Measurements from ENCODE around the gene CCDC154. TPM values are rescaled to one million over a fixed set of nuclear protein-coding genes. Genes with fewer than 3 reads are reported as not detected.

The CCDC154 gene
- total and polyA plus RNA-seq, 4 donors: 1.8 to 9.6 (median 2.9) TPM

DNA sequence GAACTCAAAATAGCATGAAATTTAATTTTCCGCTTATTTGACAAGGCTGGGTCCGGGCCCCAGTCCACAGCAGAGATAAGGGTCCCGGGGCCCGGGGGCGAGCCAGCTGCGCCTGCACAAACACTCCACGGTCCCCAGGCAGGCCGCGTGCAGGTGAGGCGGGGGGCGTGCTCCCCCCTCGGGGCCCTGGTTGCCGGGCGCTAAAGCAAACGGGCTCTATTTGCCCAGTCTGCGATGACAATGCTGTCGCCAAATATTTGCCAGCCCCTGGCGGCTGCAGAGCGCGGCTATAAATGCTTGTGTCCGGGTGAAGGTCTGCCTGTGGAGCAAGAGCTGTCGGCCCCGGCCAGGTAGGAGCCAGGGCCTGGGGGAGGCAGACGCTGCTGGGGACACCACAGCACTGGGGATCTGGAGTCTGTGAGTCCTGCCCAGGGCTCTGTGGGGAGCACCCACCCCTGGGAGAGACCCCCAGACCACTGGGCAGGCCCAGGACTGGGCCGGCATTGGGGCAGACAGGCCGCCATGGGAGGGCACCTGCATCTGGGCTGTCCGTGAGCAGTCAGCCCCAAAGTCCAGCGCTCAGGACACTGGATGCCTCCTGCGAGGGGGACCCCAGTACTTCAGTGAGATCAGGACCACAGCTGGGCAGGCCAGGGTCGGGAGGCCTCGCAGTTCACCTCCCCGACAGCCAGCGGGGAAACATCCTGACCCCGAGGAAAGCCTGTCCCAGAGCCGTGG is 13.4 kb downstream of the CCDC154 start, which contains the start of gene PERCC1:
TSS of gene PERCC1 (plus strand) at position 320 of the 738 bp plus-strand sequence. CDS start 1,516 bp downstream, outside the sequence.
- H3K36me3 ChIP-seq (ENCODE audit: control insufficient read depth in 1 of 2, insufficient read depth in 2 of 2, low read length in 1 of 2): no peaks in the 10 kb centered on the region
- H3K27me3 ChIP-seq (ENCODE audit: control insufficient read depth in 1 of 2, insufficient read depth in 2 of 2, low read length in 1 of 2): no peaks in the 10 kb centered on the region
- DNase-seq: no peak
- H3K4me1 ChIP-seq (ENCODE audit: control insufficient read depth in 1 of 2, insufficient read depth in 2 of 2, low read length in 2 of 2): no peaks in the 10 kb centered on the region
- H3K27ac ChIP-seq (ENCODE audit: low read depth in 1 of 2, low read length in 2 of 2): no peak within 1 kb of the TSS
- H3K4me3 ChIP-seq (ENCODE audit: low read length in 2 of 2): no peak within 1 kb of the TSS
- ATAC-seq (ENCODE audit: low FRiP score): no peak
- 32 to 35% methylated on average over 34 to 35 of the region's 35 CpGs for WGBS, 2 donors
- intact Hi-C loops (cut with DNase I): no loop called here
- H3K9me3 ChIP-seq (ENCODE audit: control insufficient read depth, low read length): no peaks in the 10 kb centered on the region

- WGBS, 2 donors: 57 to 60% methylated on average over 14 of the region's 14 CpGs
- no peaks in the 10 kb centered on the region for H3K36me3 ChIP-seq (ENCODE audit: control insufficient read depth in 1 of 2, insufficient read depth in 2 of 2, low read length in 1 of 2)
- H3K27ac ChIP-seq (ENCODE audit: low read depth in 1 of 2, low read length in 2 of 2): no peak overlapping the region
- ATAC-seq (ENCODE audit: low FRiP score): no peak
- no peaks in the 10 kb centered on the region for H3K27me3 ChIP-seq (ENCODE audit: control insufficient read depth in 1 of 2, insufficient read depth in 2 of 2, low read length in 1 of 2)
- H3K4me1 ChIP-seq (ENCODE audit: control insufficient read depth in 1 of 2, insufficient read depth in 2 of 2, low read length in 2 of 2): no peaks in the 10 kb centered on the region
- no peak for DNase-seq
- intact Hi-C loops (cut with DNase I): no loop called here
- H3K4me3 ChIP-seq (ENCODE audit: low read length in 2 of 2): no peak overlapping the region
- no peaks in the 10 kb centered on the region for H3K9me3 ChIP-seq (ENCODE audit: control insufficient read depth, low read length)
Observed at GRCh38 chr16:1430214-1430758, 14.1 kb downstream of the CCDC154 start.

- Histone ChIP-seq H3K27me3 (ENCODE audit: control insufficient read depth in 1 of 2, insufficient read depth in 2 of 2, low read length in 1 of 2) (no peaks in the 10 kb centered on the region), H3K27ac (ENCODE audit: low read depth in 1 of 2, low read length in 2 of 2) (no peak overlapping the region), H3K4me3 (ENCODE audit: low read length in 2 of 2) (no peak overlapping the region), H3K9me3 (ENCODE audit: control insufficient read depth, low read length) (no peaks in the 10 kb centered on the region), H3K4me1 (ENCODE audit: control insufficient read depth in 1 of 2, insufficient read depth in 2 of 2, low read length in 2 of 2) (no peaks in the 10 kb centered on the region), H3K36me3 (ENCODE audit: control insufficient read depth in 1 of 2, insufficient read depth in 2 of 2, low read length in 1 of 2) (no peaks in the 10 kb centered on the region)
- intact Hi-C loops (cut with DNase I): no loop called here
- no peak for DNase-seq
- ATAC-seq (ENCODE audit: low FRiP score): no peak
- WGBS, 2 donors: 92 to 93% methylated on average over 12 to 13 of the region's 13 CpGs
Observed at GRCh38 chr16:1429631-1430030, 14.7 kb downstream of the CCDC154 start.

DNA sequence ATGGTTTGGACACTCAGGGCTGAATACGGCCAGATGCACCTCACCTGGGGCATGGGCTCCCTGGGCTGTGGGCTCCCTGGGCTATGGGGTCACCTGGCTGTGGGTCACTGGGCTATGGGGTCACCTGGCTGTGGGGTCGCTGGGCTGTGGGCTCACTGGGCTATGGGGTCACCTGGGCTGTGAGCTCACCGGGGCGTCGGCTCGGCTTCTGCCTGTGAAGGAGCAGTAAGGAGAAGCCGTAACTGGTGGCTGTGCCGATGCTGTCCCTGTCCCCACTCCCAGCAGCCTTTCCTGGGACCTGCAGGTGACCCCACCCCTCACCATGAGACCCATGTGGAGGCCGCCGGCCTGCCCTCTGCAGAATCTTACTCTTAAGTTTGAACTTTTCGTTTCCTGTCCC is 15.3 kb downstream of the CCDC154 start:
- no peaks in the 10 kb centered on the region for H3K27me3 ChIP-seq (ENCODE audit: control insufficient read depth in 1 of 2, insufficient read depth in 2 of 2, low read length in 1 of 2)
- intact Hi-C loops (cut with DNase I): no loop called here
- no peaks in the 10 kb centered on the region for H3K36me3 ChIP-seq (ENCODE audit: control insufficient read depth in 1 of 2, insufficient read depth in 2 of 2, low read length in 1 of 2)
- 85 to 90% methylated on average over 11 of the region's 11 CpGs for WGBS, 2 donors
- H3K9me3 ChIP-seq (ENCODE audit: control insufficient read depth, low read length): no peaks in the 10 kb centered on the region
- H3K4me1 ChIP-seq (ENCODE audit: control insufficient read depth in 1 of 2, insufficient read depth in 2 of 2, low read length in 2 of 2): no peaks in the 10 kb centered on the region
- H3K27ac ChIP-seq (ENCODE audit: low read depth in 1 of 2, low read length in 2 of 2): no peak overlapping the region
- H3K4me3 ChIP-seq (ENCODE audit: low read length in 2 of 2): no peak overlapping the region
- DNase-seq: no peak
- ATAC-seq (ENCODE audit: low FRiP score): peak; percentile 23

- no peaks in the 10 kb centered on the region for H3K36me3 ChIP-seq (ENCODE audit: control insufficient read depth in 1 of 2, insufficient read depth in 2 of 2, low read length in 1 of 2)
- DNase-seq (no peak), ATAC-seq (ENCODE audit: low FRiP score) (peak; percentile 47)
- no peaks in the 10 kb centered on the region for H3K4me1 ChIP-seq (ENCODE audit: control insufficient read depth in 1 of 2, insufficient read depth in 2 of 2, low read length in 2 of 2)
- intact Hi-C loops (cut with DNase I): no loop called here
- no peaks in the 10 kb centered on the region for H3K9me3 ChIP-seq (ENCODE audit: control insufficient read depth, low read length)
- no peak overlapping the region for H3K27ac ChIP-seq (ENCODE audit: low read depth in 1 of 2, low read length in 2 of 2)
- 28 to 34% methylated on average over 18 to 21 of the region's 21 CpGs for WGBS, 2 donors
- no peaks in the 10 kb centered on the region for H3K27me3 ChIP-seq (ENCODE audit: control insufficient read depth in 1 of 2, insufficient read depth in 2 of 2, low read length in 1 of 2)
- H3K4me3 ChIP-seq (ENCODE audit: low read length in 2 of 2): no peak overlapping the region
Observed at GRCh38 chr16:1428511-1428910, 15.8 kb downstream of the CCDC154 start.

DNA sequence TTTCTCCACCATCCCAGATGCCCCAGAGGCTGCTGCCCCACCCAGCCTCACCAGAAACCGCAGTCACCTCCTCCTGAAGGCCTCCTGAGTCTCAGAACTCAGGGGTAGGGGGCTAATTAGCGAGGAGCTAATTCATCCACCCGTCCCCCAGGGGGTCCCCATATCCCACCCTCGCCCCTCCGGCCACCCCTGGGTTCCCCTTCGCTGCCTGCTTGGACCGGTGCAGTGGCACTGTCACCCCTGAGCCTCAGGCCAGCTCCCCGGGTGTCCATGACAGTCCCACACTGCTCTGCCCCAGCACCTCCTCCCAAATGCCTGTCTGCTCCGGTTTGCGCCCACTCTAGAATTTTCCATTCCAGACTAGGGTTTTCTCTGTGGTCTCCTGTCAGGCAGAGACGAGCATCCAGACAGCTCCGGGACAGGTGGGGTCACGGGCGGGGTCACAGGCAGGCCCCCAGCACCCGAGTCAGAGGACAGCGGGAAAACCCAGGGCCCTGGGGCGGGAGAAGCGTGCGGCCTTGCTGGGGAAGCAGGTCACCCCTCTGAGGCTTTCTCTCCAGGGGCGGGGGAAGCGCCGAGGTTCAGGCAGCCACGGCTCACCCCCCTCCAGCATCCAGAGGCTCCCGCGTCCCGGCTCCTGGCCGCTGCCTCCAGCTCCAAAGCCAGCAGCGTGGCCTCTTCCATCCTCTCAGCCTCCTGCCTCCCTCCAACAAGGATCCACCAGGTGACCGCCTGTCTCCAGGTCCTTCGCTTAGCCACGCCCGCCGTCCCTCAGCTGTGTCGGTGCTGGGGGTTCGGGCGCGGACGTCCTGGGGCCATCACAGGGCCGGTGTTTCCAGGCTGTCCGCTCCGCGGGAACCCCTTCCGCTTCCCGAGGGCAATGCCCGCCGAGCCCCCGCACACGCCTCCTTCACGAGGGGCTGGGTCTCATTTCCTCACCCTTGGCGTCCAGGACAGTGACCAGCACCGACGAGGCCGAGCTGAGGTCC is 16.6 kb downstream of the CCDC154 start:
- no peak overlapping the region for H3K4me3 ChIP-seq (ENCODE audit: low read length in 2 of 2)
- WGBS, 2 donors: 89 to 91% methylated on average over 50 to 53 of the region's 53 CpGs
- ATAC-seq (ENCODE audit: low FRiP score): no peak

DNA sequence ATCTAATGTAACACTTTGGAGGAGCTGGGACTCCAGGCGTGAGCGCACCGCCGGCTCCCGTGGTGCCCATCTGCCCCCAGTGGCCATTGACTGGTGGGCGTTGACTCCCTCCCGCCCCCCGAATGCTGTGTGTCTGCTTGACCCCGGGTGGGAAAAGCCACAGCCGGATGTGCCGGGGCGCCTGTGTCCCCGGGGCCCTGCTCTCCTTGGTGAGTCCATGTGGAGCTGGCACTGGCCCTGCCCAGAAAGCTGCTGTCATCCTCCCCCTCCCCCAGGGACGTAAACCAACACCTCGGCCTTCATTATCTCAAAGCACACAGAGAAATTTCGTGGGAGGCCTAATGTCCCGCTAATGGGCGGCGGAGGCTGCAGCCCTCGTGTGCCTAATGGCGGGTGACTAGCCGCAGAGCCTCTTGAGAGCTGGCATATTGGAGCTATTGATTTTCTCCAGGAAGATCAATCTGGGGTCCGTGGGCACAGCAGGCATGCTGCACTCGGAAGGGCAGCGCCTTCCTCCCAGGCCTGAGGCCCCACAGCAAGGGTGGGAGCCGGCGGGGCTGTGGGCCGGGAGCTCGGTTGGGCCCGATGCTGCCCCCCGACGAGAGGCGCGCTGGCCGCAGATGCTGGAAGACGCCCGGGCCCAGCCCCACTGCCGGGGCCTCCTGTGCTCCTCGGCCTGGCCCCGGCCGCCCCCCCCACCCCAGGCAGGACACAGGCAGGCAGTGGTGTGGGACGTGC is 17.5 kb downstream of the CCDC154 start:
- 80 to 81% methylated on average over 41 to 42 of the region's 42 CpGs for WGBS, 2 donors

More for the DNA sequence above, 16.6 kb downstream of the CCDC154 start:
- no peaks in the 10 kb centered on the region for H3K9me3 ChIP-seq (ENCODE audit: control insufficient read depth, low read length)
- no peak overlapping the region for H3K27ac ChIP-seq (ENCODE audit: low read depth in 1 of 2, low read length in 2 of 2)
- DNase-seq: no peak
- H3K36me3 ChIP-seq (ENCODE audit: control insufficient read depth in 1 of 2, insufficient read depth in 2 of 2, low read length in 1 of 2): no peaks in the 10 kb centered on the region
- H3K4me1 ChIP-seq (ENCODE audit: control insufficient read depth in 1 of 2, insufficient read depth in 2 of 2, low read length in 2 of 2): no peaks in the 10 kb centered on the region
- no peaks in the 10 kb centered on the region for H3K27me3 ChIP-seq (ENCODE audit: control insufficient read depth in 1 of 2, insufficient read depth in 2 of 2, low read length in 1 of 2)
- intact Hi-C loops (cut with DNase I): no loop called here

More for the DNA sequence above, 17.5 kb downstream of the CCDC154 start:
- H3K27ac ChIP-seq (ENCODE audit: low read depth in 1 of 2, low read length in 2 of 2): no peak overlapping the region
- no peaks in the 10 kb centered on the region for H3K36me3 ChIP-seq (ENCODE audit: control insufficient read depth in 1 of 2, insufficient read depth in 2 of 2, low read length in 1 of 2)
- H3K4me1 ChIP-seq (ENCODE audit: control insufficient read depth in 1 of 2, insufficient read depth in 2 of 2, low read length in 2 of 2): no peaks in the 10 kb centered on the region
- intact Hi-C loops (cut with DNase I): no loop called here
- H3K4me3 ChIP-seq (ENCODE audit: low read length in 2 of 2): no peak overlapping the region
- H3K27me3 ChIP-seq (ENCODE audit: control insufficient read depth in 1 of 2, insufficient read depth in 2 of 2, low read length in 1 of 2): no peaks in the 10 kb centered on the region
- ATAC-seq (ENCODE audit: low FRiP score) (no peak), DNase-seq (no peak)
- no peaks in the 10 kb centered on the region for H3K9me3 ChIP-seq (ENCODE audit: control insufficient read depth, low read length)

All from aorta (tissue), 5 donors.